ENCODE results near the gene BICRA. TPM values are rescaled to one million over a fixed set of nuclear protein-coding genes. Genes with fewer than 3 reads are reported as not detected.

BICRA gene
- total and polyA plus RNA-seq, 8 donors: 13.8 to 18.8 (median 15.5) TPM

- DNase-seq: no peak
- H3K9me3 ChIP-seq: no peaks in the 10 kb centered on the region
- peaks cover 0 to 4% of the 10 kb centered on the region in 2 donors for H3K36me3 ChIP-seq
- no peak for TF ChIP-seq CTCF (IDR thresholded peaks at IDR 0.05)
- H3K27ac ChIP-seq: no peak overlapping the region
- intact Hi-C loops (cut with DNase I): no loop called here
- H3K4me1 ChIP-seq: peaks cover 7 to 24% of the 10 kb centered on the region in 2 donors
- no peak for ATAC-seq
- H3K27me3 ChIP-seq: no peaks in the 10 kb centered on the region
- no peak overlapping the region for H3K4me3 ChIP-seq
Measured at GRCh38 chr19:47657719-47658118, 48.8 kb downstream of the BICRA start.

GRCh38 chr19:47658431-47659348 lies 49.8 kb downstream of the BICRA start:
- no peak for ATAC-seq
- intact Hi-C loops (cut with DNase I): no loop called here
- Histone ChIP-seq H3K9me3 (no peaks in the 10 kb centered on the region), H3K4me1 (peaks cover 17 to 33% of the 10 kb centered on the region in 2 donors), H3K36me3 (no peaks in the 10 kb centered on the region), H3K4me3 (no peak overlapping the region), H3K27ac (no peak overlapping the region), H3K27me3 (no peaks in the 10 kb centered on the region)
- TF ChIP-seq CTCF (IDR thresholded peaks at IDR 0.05): no peak
- no peak for DNase-seq

GRCh38 chr19:47660435-47660832 lies 51.5 kb downstream of the BICRA start:
- intact Hi-C loops (cut with DNase I): no loop called here
- Histone ChIP-seq H3K9me3 (no peaks in the 10 kb centered on the region), H3K4me1 (peaks cover 32 to 51% of the 10 kb centered on the region in 2 donors), H3K27ac (no peak overlapping the region), H3K36me3 (no peaks in the 10 kb centered on the region), H3K27me3 (no peaks in the 10 kb centered on the region), H3K4me3 (no peak overlapping the region)
- TF ChIP-seq CTCF (IDR thresholded peaks at IDR 0.05): no peak
- no peak for ATAC-seq
- DNase-seq: no peak

- DNase-seq (no peak), ATAC-seq (no peak)
- TF ChIP-seq CTCF (IDR thresholded peaks at IDR 0.05): no peak
- H3K4me3 ChIP-seq: no peak overlapping the region
- H3K27ac ChIP-seq: no peak overlapping the region
- no peaks in the 10 kb centered on the region for H3K27me3 ChIP-seq
- H3K9me3 ChIP-seq: no peaks in the 10 kb centered on the region
- peaks cover 32 to 58% of the 10 kb centered on the region in 2 donors for H3K4me1 ChIP-seq
- intact Hi-C loops (cut with DNase I): no loop called here
- H3K36me3 ChIP-seq: no peaks in the 10 kb centered on the region
Measured at GRCh38 chr19:47661161-47661560, 52.2 kb downstream of the BICRA start.

GRCh38 chr19:47661611-47662010 lies 52.7 kb downstream of the BICRA start:
- TF ChIP-seq CTCF (IDR thresholded peaks at IDR 0.05): no peak
- Histone ChIP-seq H3K4me3 (no peak overlapping the region), H3K9me3 (no peaks in the 10 kb centered on the region), H3K4me1 (peaks cover 32 to 62% of the 10 kb centered on the region in 2 donors), H3K27me3 (no peaks in the 10 kb centered on the region), H3K36me3 (no peaks in the 10 kb centered on the region), H3K27ac (peak overlapping the region in 1 of 2 donors; percentile 93)
- intact Hi-C loops (cut with DNase I): no loop called here
- DNase-seq: no peak
- ATAC-seq: no peak

Measured in left lung (tissue), 10 donors.